ENCODE measurements around the gene WASL. TPM values are rescaled to one million over a fixed set of nuclear protein-coding genes. Genes with fewer than 3 reads are reported as not detected.

Gene WASL
- total and polyA plus RNA-seq, 3 experiments from 2014 or later, result 2.8 to 7.4 (median 7.3) TPM

DNA sequence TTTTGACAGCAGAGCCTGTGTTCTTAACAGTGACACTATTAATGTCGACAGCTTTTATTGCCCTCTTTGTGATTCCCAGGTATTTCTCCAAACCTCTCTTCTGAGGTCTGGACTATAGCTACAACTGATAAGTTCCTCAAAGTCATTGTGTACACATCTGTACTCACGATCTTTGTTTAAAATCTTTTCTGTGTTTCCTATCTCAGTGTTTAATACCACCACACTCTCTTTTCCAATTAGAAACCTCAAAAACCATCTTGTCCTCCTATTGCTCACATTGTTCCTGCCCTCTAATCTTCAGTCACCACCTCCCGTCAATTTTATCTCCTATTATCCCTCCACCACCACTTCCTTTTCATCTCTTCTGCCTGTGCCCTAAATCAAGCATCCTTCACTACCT, 12.9 kb upstream of the WASL start:
- Histone ChIP-seq H3K4me1 (ENCODE audit: insufficient read depth, low read length) (no peaks in the 10 kb centered on the region), H3K27ac (ENCODE audit: low read depth, low read length) (no peak overlapping the region), H3K9me3 (ENCODE audit: low read length) (no peaks in the 10 kb centered on the region), H3K27me3 (ENCODE audit: insufficient read depth, low read length, poor library complexity, severe bottlenecking) (no peaks in the 10 kb centered on the region), H3K36me3 (ENCODE audit: insufficient read depth, low read length) (no peaks in the 10 kb centered on the region), H3K4me3 (ENCODE audit: low read length) (no peak overlapping the region)
- Mint-ChIP-seq H3K27me3 (peaks cover 2 to 10% of the 10 kb centered on the region in 2 donors), H3K27ac (no peak overlapping the region), H3K4me1 (peaks cover 0 to 14% (median 0%) of the 10 kb centered on the region in 3 donors), H3K36me3 (no peaks in the 10 kb centered on the region), H3K9me3 (peaks cover 0 to 5% (median 2%) of the 10 kb centered on the region in 5 donors), H3K4me3 (no peak overlapping the region)
- CTCF ChIA-PET, result no interaction called here
- POLR2A ChIA-PET, result no interaction called here
- DNase-seq, result no peak

DNA sequence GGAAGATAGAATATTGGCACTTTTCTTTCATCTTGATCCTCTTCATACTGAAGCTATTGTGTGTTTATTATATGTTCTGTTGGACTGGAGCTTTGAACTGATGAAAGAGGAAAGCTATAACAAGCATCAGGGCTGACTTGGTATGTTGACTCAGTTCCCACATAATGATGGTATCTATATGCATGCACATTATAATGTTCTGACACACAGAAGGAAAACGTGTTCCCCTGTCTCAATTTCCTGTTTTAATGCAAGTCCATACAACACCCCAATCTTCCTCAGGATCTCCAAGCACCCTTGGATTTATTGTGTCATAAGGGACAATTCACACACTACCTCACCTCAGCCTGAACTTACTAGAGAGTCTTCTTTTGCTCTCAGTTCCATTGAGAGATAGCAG, 8.3 kb upstream of the WASL start:
- Mint-ChIP-seq H3K27ac (no peak overlapping the region), H3K4me3 (no peak overlapping the region), H3K9me3 (no peaks in the 10 kb centered on the region), H3K36me3 (no peaks in the 10 kb centered on the region), H3K4me1 (peaks cover 5 to 21% (median 6%) of the 10 kb centered on the region in 3 donors), H3K27me3 (peaks cover 2 to 4% of the 10 kb centered on the region in 2 donors)
- Histone ChIP-seq H3K36me3 (ENCODE audit: insufficient read depth, low read length) (no peaks in the 10 kb centered on the region), H3K9me3 (ENCODE audit: low read length) (no peaks in the 10 kb centered on the region), H3K4me3 (ENCODE audit: low read length) (no peak overlapping the region), H3K4me1 (ENCODE audit: insufficient read depth, low read length) (peaks cover 5% of the 10 kb centered on the region), H3K27ac (ENCODE audit: low read depth, low read length) (no peak overlapping the region), H3K27me3 (ENCODE audit: insufficient read depth, low read length, poor library complexity, severe bottlenecking) (no peaks in the 10 kb centered on the region)
- CTCF ChIA-PET, result no interaction called here
- POLR2A ChIA-PET, result no interaction called here
- DNase-seq, result no peak

DNA sequence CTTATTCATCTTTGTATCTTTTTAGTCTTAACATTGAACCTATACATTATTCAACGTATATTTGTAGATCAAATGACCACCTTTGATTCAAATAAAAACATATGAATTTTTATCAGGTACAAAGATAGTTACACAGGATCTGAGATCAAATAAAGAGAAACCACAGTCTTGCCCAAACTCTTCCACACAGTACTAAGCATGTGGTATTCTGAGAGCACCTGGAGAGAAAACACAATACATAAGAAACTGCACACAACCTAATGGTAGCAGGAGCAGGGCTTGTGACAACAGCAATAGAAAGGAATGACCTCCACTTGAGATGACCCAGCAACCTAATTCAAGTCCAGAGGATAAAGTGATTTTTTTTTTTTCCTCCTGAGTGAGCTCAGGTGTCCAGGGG, 6.5 kb upstream of the WASL start:
- H3K4me3 Mint-ChIP-seq, result no peak overlapping the region
- no peak overlapping the region for H3K27ac ChIP-seq (ENCODE audit: low read depth, low read length)
- H3K4me1 ChIP-seq (ENCODE audit: insufficient read depth, low read length), result peaks cover 5% of the 10 kb centered on the region
- H3K27ac Mint-ChIP-seq, result no peak overlapping the region
- H3K4me1 Mint-ChIP-seq, result peaks cover 8 to 32% (median 19%) of the 10 kb centered on the region in 3 donors
- H3K36me3 ChIP-seq (ENCODE audit: insufficient read depth, low read length), result no peaks in the 10 kb centered on the region
- no peaks in the 10 kb centered on the region for H3K9me3 ChIP-seq (ENCODE audit: low read length)
- H3K27me3 Mint-ChIP-seq, result peaks cover 0 to 4% of the 10 kb centered on the region in 2 donors
- POLR2A ChIA-PET, result no interaction called here
- no peaks in the 10 kb centered on the region for H3K9me3 Mint-ChIP-seq
- DNase-seq, result no peak
- H3K4me3 ChIP-seq (ENCODE audit: low read length), result no peak overlapping the region
- H3K36me3 Mint-ChIP-seq, result no peaks in the 10 kb centered on the region
- CTCF ChIA-PET, result no interaction called here
- H3K27me3 ChIP-seq (ENCODE audit: insufficient read depth, low read length, poor library complexity, severe bottlenecking), result no peaks in the 10 kb centered on the region

DNA sequence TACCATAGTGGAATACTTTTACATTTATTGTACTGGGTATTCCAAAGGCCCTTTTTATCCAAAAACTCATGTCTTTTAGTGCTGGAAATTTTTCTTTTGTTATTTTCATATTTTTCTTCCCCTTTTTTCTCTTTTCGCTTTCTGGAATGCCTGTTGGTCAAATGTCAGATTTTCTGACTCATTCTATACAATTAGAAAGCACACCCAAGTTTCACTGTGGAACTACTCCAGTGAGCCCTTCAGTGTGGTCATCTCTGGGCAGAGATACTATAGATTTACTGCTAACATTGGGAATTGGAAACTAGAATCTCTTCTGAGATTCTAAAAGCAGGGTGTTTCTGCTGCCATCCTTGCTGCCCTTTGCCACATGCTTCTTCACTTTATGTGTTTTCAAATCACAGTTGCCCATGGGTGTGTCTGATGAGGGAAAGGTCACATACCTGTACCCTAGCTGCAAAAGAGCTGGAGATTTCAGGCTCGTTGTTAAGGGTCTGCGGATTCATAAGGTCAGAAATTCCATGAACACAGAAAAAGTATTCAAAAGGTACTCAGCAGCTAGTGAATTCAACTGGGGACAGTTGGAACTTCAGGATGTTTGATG, 5.6 kb upstream of the WASL start:
- no peak overlapping the region for H3K27ac ChIP-seq (ENCODE audit: low read depth, low read length)
- H3K27me3 ChIP-seq (ENCODE audit: insufficient read depth, low read length, poor library complexity, severe bottlenecking), result no peaks in the 10 kb centered on the region
- no peaks in the 10 kb centered on the region for H3K9me3 ChIP-seq (ENCODE audit: low read length)
- H3K4me3 ChIP-seq (ENCODE audit: low read length), result no peak overlapping the region
- Mint-ChIP-seq H3K27me3 (no peaks in the 10 kb centered on the region), H3K9me3 (no peaks in the 10 kb centered on the region), H3K4me3 (no peak overlapping the region), H3K36me3 (peaks cover 0 to 2% (median 0%) of the 10 kb centered on the region in 3 donors), H3K4me1 (peaks cover 13 to 42% (median 25%) of the 10 kb centered on the region in 3 donors), H3K27ac (peak overlapping the region in 1 of 8 donors; percentile 67)
- no peak for DNase-seq
- ChIA-PET POLR2A (interaction anchor here (0.7 kb wide), 1 partner anchor 82 kb away, joined by 3 read pairs; no protein-coding TSS in a partner anchor), CTCF (no interaction called here)
- no peaks in the 10 kb centered on the region for H3K36me3 ChIP-seq (ENCODE audit: insufficient read depth, low read length)
- H3K4me1 ChIP-seq (ENCODE audit: insufficient read depth, low read length), result peaks cover 5% of the 10 kb centered on the region

DNA sequence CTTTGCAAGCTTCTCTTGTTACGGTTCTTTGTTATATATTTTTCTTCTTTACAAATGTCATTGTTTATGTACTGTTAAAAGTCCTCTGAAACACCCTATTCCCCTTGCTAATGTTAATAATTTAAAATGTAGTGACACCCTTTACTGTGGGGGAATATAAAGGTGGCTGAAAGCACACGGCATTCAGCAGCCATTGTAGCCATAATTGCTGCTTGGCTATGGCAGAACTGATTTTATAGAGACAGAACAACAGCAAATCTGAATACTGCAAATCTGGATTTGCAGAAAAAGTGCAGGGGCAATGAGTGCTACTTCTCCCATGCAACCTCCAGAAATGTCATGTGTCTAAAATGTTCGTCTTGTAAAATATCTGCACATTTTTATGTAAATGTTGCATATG, 3.7 kb upstream of the WASL start:
- peaks cover 6% of the 10 kb centered on the region for H3K4me1 ChIP-seq (ENCODE audit: insufficient read depth, low read length)
- H3K9me3 ChIP-seq (ENCODE audit: low read length), result no peaks in the 10 kb centered on the region
- Mint-ChIP-seq H3K36me3 (peaks cover 0 to 14% (median 0%) of the 10 kb centered on the region in 3 donors), H3K27ac (no peak overlapping the region), H3K9me3 (no peaks in the 10 kb centered on the region), H3K27me3 (no peaks in the 10 kb centered on the region), H3K4me3 (peak overlapping the region in 1 of 7 donors; percentile 23), H3K4me1 (peaks cover 20 to 42% (median 36%) of the 10 kb centered on the region in 3 donors)
- POLR2A ChIA-PET, result no interaction called here
- H3K4me3 ChIP-seq (ENCODE audit: low read length), result no peak overlapping the region
- CTCF ChIA-PET, result no interaction called here
- DNase-seq, result no peak
- no peaks in the 10 kb centered on the region for H3K27me3 ChIP-seq (ENCODE audit: insufficient read depth, low read length, poor library complexity, severe bottlenecking)
- H3K36me3 ChIP-seq (ENCODE audit: insufficient read depth, low read length), result no peaks in the 10 kb centered on the region
- H3K27ac ChIP-seq (ENCODE audit: low read depth, low read length), result no peak overlapping the region

DNA sequence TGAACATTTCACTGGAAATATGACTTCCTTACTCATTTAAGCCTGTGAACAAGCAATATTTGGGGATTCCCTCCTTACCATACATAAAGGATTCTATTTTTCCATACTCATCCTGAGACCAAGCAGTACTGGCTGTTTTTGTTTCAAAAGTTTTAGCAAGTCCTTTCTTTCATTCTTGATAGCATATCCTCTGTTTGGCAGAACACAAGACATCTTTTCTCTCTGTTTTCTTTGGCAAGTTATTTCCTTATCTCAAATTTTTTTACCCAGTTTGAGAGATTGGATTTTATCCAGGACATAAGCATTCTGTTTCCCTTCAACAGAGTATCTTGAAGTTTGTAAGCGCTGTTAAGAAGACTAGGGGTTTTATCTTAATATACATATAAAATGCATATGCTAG, 3.0 kb upstream of the WASL start:
- Mint-ChIP-seq H3K27ac (peak overlapping the region in 4 of 8 donors; percentile 6 to 28 (median 14)), H3K36me3 (peaks cover 0 to 15% (median 0%) of the 10 kb centered on the region in 3 donors), H3K4me3 (peak overlapping the region in 1 of 7 donors; percentile 43), H3K9me3 (no peaks in the 10 kb centered on the region), H3K4me1 (peaks cover 28 to 44% (median 43%) of the 10 kb centered on the region in 3 donors), H3K27me3 (no peaks in the 10 kb centered on the region)
- Histone ChIP-seq H3K9me3 (ENCODE audit: low read length) (no peaks in the 10 kb centered on the region), H3K27ac (ENCODE audit: low read depth, low read length) (no peak overlapping the region), H3K4me1 (ENCODE audit: insufficient read depth, low read length) (peaks cover 13% of the 10 kb centered on the region), H3K4me3 (ENCODE audit: low read length) (no peak overlapping the region), H3K27me3 (ENCODE audit: insufficient read depth, low read length, poor library complexity, severe bottlenecking) (no peaks in the 10 kb centered on the region), H3K36me3 (ENCODE audit: insufficient read depth, low read length) (no peaks in the 10 kb centered on the region)
- no peak for DNase-seq
- ChIA-PET CTCF (no interaction called here), POLR2A (no interaction called here)

DNA sequence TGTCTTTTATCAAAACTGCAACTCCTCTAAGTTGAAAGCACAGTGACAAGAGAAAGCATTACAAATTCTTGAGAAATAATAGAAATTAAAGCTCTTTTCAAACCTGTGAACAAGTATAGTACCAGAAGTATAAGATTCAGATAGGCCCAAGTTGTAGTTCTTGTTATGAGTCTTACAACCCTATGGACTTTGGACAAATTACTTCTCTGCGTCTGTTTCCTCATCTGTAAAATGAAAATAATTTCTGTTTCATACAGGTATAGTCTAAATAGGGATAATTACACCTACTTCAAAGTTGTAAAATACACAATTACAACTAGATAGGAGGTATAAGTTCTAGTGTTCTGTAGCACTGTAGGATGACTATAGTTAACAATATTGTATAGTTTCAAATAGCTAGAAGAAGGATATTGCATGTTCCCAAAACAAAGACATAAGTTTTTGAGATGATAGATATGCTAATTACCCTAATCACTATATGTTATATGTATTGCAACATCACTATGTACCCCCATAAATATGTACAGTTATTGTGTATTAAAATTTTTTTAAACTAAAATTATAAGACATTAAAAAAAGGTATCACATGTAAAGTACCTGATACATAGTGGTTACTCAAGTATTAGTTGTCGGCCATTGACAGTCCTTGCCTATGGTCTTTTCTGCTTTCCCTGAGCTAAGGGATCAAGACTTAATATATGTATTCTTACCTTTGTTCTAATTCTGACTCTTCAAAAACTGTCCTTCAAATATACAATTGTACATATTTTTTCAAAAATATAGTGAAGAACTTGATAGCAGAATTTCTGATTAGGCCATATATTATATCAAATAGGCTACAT, 1.8 kb upstream of the WASL start:
- Histone ChIP-seq H3K27me3 (ENCODE audit: insufficient read depth, low read length, poor library complexity, severe bottlenecking) (no peaks in the 10 kb centered on the region), H3K27ac (ENCODE audit: low read depth, low read length) (peak overlapping the region; percentile 87)

DNA sequence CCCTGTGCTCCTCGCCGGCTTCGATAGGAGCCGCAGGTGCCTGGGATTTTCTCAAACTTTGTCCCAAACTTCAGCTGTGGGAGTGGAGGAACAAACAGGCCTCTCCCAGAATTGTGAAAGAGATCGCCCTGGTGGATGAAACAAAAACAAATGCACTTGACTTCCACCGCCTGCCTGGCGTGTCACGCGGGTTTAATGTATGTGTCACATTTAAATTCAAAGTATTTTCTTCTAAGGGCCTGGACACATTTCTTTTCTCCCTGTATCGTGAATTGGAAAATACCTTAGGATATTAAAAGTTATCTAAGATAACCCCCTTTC, 694 bp upstream of the WASL start:
- peak in 1 of 5 donors; percentile 51 for DNase-seq
- Histone ChIP-seq H3K4me3 (ENCODE audit: low read length) (peak overlapping the region; percentile 79), H3K36me3 (ENCODE audit: insufficient read depth, low read length) (no peaks in the 10 kb centered on the region), H3K27ac (ENCODE audit: low read depth, low read length) (peak overlapping the region; percentile 87), H3K27me3 (ENCODE audit: insufficient read depth, low read length, poor library complexity, severe bottlenecking) (no peaks in the 10 kb centered on the region), H3K9me3 (ENCODE audit: low read length) (no peaks in the 10 kb centered on the region), H3K4me1 (ENCODE audit: insufficient read depth, low read length) (peaks cover 30% of the 10 kb centered on the region)
- Mint-ChIP-seq H3K4me1 (peaks cover 45 to 60% (median 60%) of the 10 kb centered on the region in 3 donors), H3K27me3 (no peaks in the 10 kb centered on the region), H3K36me3 (peaks cover 0 to 15% (median 0%) of the 10 kb centered on the region in 3 donors), H3K4me3 (peak overlapping the region; percentile 88 to 99 (median 93)), H3K9me3 (no peaks in the 10 kb centered on the region), H3K27ac (peak overlapping the region; percentile 91 to 97 (median 94))
- ChIA-PET CTCF (interaction anchor here (0.6 to 2.5 kb wide), 12 partner anchors 10 to 255 kb away, joined by 3 to 8 read pairs (median 4); partner anchors contain the start of gene NDUFA5), POLR2A (interaction anchor here (1.4 to 2.0 kb wide), 3 partner anchors 12 to 215 kb away, joined by 4 to 16 read pairs (median 9); partner anchors contain the start of genes IQUB and NDUFA5)

More for the DNA sequence above, 1.8 kb upstream of the WASL start:
- POLR2A ChIA-PET, result no interaction called here
- Histone ChIP-seq H3K9me3 (ENCODE audit: low read length) (no peaks in the 10 kb centered on the region), H3K4me3 (ENCODE audit: low read length) (no peak overlapping the region), H3K36me3 (ENCODE audit: insufficient read depth, low read length) (no peaks in the 10 kb centered on the region), H3K4me1 (ENCODE audit: insufficient read depth, low read length) (peaks cover 24% of the 10 kb centered on the region)
- H3K4me3 Mint-ChIP-seq, result peak overlapping the region in 5 of 7 donors; percentile 33 to 76 (median 48)
- peaks cover 0 to 15% (median 0%) of the 10 kb centered on the region in 3 donors for H3K36me3 Mint-ChIP-seq
- no peak for DNase-seq
- H3K9me3 Mint-ChIP-seq, result no peaks in the 10 kb centered on the region
- CTCF ChIA-PET, result interaction anchor here (0.7 to 2.5 kb wide), 4 partner anchors 9 to 115 kb away, joined by 3 to 6 read pairs (median 4); no protein-coding TSS in a partner anchor
- H3K27me3 Mint-ChIP-seq, result no peaks in the 10 kb centered on the region
- peaks cover 39 to 55% (median 54%) of the 10 kb centered on the region in 3 donors for H3K4me1 Mint-ChIP-seq
- peak overlapping the region in 5 of 8 donors; percentile 13 to 83 (median 67) for H3K27ac Mint-ChIP-seq

Measured in CD8-positive, alpha-beta memory T cell (primary cell).